Spleen (tissue), 7 donors: ENCODE results near the gene HCRTR2.

Experiments used
- POLR2A ChIP-seq, 3 donors: fragments of 450-650 bp; IDR thresholded peaks; one replicate each; pipeline ENCODE4 v1.5.1; 2017; ENCODE audit warnings: antibody characterized with exemption in 3 of 3, mild to moderate bottlenecking in 1 of 3
- TF ChIP-seq, protein P1 (sequence below), 11 experiments: fragments of 200-600 bp in 7 of 11; fragments of 450-650 bp in 4 of 11; sonication (generic) in 4 of 11; IDR thresholded peaks in 8 of 11; conservative IDR thresholded peaks in 3 of 11; 1 replicate in 7 of 11; 2 replicates in 4 of 11; pipeline versions ENCODE4 v1.4.0 to v1.8.0; 2016 to 2021; ENCODE audit warnings: antibody characterized with exemption in 11 of 11, inconsistent platforms in 4 of 11, mild to moderate bottlenecking in 1 of 11
- donor health status: DM: no; HTN: no; CAD: no; lungs with moderate emphysema.
- donor health status: DM: no; HTN: no; CAD: no.
- donor health status: DM: no; HTN: no; CAD: no.

DNA sequence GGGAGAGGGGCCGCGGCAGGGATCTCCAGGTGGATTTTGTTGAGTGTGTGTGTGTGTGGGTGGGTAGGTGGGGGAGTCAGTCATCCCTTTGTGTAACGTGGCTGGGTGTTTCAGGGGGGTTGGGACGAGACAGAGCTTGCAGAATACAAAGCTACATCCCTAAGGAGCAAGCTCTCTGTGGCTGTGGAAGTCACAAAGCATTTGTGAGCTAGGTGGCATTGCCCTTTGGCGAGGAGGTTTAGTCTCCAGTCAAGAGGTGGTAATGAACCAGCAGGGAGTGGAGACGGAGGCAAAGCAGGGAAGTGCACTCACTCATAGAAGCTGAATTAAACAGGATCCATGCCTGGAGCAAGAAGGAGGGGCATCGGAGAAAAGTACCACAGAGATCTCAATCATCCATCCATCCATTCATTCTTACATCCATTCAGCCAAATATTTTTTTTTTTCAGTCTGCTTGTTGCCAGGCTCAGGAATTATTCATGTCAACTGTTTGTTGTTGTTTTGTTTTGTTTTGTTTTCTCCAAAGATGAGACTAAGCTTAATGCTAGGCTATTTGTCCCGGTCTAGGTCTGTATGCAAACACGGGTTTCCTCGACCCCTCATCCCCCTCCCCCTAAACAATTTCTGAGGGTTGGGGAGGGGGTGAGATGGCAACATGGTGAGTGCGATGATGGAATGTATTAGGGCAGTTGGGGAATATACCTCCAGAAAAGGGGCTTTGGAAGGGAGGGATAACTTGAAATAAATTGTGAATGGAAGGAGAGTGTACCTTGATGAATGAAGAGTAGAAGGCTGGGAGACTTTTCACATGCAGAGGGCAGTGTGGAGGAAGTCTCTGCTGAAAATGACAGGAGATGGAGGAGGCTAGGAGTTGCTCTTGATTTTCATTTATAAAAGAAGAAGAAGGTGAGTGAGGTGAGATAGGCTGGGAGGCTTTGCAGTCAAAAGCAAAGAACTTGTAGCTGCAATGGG is 1.0 kb downstream of the HCRTR2 start:
- TF ChIP-seq, protein P1, sequence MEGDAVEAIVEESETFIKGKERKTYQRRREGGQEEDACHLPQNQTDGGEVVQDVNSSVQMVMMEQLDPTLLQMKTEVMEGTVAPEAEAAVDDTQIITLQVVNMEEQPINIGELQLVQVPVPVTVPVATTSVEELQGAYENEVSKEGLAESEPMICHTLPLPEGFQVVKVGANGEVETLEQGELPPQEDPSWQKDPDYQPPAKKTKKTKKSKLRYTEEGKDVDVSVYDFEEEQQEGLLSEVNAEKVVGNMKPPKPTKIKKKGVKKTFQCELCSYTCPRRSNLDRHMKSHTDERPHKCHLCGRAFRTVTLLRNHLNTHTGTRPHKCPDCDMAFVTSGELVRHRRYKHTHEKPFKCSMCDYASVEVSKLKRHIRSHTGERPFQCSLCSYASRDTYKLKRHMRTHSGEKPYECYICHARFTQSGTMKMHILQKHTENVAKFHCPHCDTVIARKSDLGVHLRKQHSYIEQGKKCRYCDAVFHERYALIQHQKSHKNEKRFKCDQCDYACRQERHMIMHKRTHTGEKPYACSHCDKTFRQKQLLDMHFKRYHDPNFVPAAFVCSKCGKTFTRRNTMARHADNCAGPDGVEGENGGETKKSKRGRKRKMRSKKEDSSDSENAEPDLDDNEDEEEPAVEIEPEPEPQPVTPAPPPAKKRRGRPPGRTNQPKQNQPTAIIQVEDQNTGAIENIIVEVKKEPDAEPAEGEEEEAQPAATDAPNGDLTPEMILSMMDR (IDR thresholded peaks at IDR 0.05 in 8 of 11, conservative IDR thresholded peaks at IDR 0.05 in 3 of 11) = no peak
- no peak for TF ChIP-seq POLR2A (IDR thresholded peaks at IDR 0.05)
